Frontal cortex (tissue), 4 donors: ENCODE results near the gene SCAMP4. TPM values are rescaled to one million over a fixed set of nuclear protein-coding genes. Genes with fewer than 3 reads are reported as not detected.

Source experiments
- DNase-seq, 2 donors: peaks; one replicate each; pipeline ENCODE4 v3.0.0; 2012; ENCODE audit warnings: low spot score in 2 of 2
- FAIRE-seq: peaks from 2 replicates; lab custom pipeline; 2012; peaks lifted over from hg19 to GRCh38; lab: Jason Lieb, UNC
- total RNA-seq: library from RNA; depleted of rRNA; stranded (reverse); fragments of >200 nt; gene quantifications from one replicate; pipeline ENCODE4 v1.2.3, GENCODE V29; 2014
- donor health status: control.
- donor health status: control.
- donor health status: control.

Gene SCAMP4
- total RNA-seq, 1 donor from 2014 or later: 11.4 TPM

GRCh38 chr19:1932395-1932794 is 27.2 kb downstream of the SCAMP4 start:
- DNase-seq (no peak), FAIRE-seq (no peak)

- DNase-seq: no peak
- FAIRE-seq: no peak
Measured at GRCh38 chr19:1933244-1933643, 28.0 kb downstream of the SCAMP4 start.

GRCh38 chr19:1933942-1934341 is 28.7 kb downstream of the SCAMP4 start:
- no peak for FAIRE-seq
- DNase-seq: no peak

- FAIRE-seq (no peak), DNase-seq (peak in 1 of 2 donors; percentile 56)
Measured at GRCh38 chr19:1935484-1936208, 30.4 kb downstream of the SCAMP4 start.

GRCh38 chr19:1936430-1936829 is 31.2 kb downstream of the SCAMP4 start:
- no peak for FAIRE-seq
- no peak for DNase-seq

- DNase-seq: no peak
- no peak for FAIRE-seq
Measured at GRCh38 chr19:1936916-1937610, 31.9 kb downstream of the SCAMP4 start.

- DNase-seq: no peak
- no peak for FAIRE-seq
Measured at GRCh38 chr19:1938071-1938470, 32.9 kb downstream of the SCAMP4 start.

- peak in 1 of 2 donors; percentile 52 for DNase-seq
- no peak for FAIRE-seq
Measured at GRCh38 chr19:1941146-1942077, 36.2 kb downstream of the SCAMP4 start, which contains the start of gene CSNK1G2. CSNK1G2 (plus strand) TSS chr19:1941172; CDS start chr19:1969773, 28,601 bp downstream.

GRCh38 chr19:1942078-1942933 is 37.1 kb downstream of the SCAMP4 start:
- FAIRE-seq: no peak

GRCh38 chr19:1942934-1943555 is 37.8 kb downstream of the SCAMP4 start:
- no peak for FAIRE-seq
- no peak for DNase-seq

More at GRCh38 chr19:1942078-1942933, 37.1 kb downstream of the SCAMP4 start:
- peak; percentile 69 to 73 for DNase-seq

GRCh38 chr19:1943661-1944087 is 38.5 kb downstream of the SCAMP4 start:
- no peak for FAIRE-seq
- DNase-seq: no peak

- DNase-seq (no peak), FAIRE-seq (no peak)
Measured at GRCh38 chr19:1944088-1944915, 39.1 kb downstream of the SCAMP4 start.

- FAIRE-seq (no peak), DNase-seq (no peak)
Measured at GRCh38 chr19:1944916-1945561, 39.8 kb downstream of the SCAMP4 start.

- no peak for FAIRE-seq
Measured at GRCh38 chr19:1945899-1946298, 40.7 kb downstream of the SCAMP4 start.

GRCh38 chr19:1947651-1948209 is 42.5 kb downstream of the SCAMP4 start:
- DNase-seq: no peak

More at GRCh38 chr19:1945899-1946298, 40.7 kb downstream of the SCAMP4 start:
- DNase-seq: no peak

GRCh38 chr19:1949304-1950101 is 44.3 kb downstream of the SCAMP4 start:
- no peak for FAIRE-seq
- DNase-seq: no peak

More at GRCh38 chr19:1947651-1948209, 42.5 kb downstream of the SCAMP4 start:
- FAIRE-seq: no peak
